Endothelial cell (in vitro differentiated cells): ENCODE data around the gene ACHE. TPM values are rescaled to one million over a fixed set of nuclear protein-coding genes. Genes with fewer than 3 reads are reported as not detected.
"Not testable (repeated sequence)": the region's sequence is repeated elsewhere in the genome, so short reads cannot be mapped to it uniquely, and the experiment has no call there.

Experiments used
- DNase-seq: peaks from one replicate; pipeline ENCODE4 v3.0.0; 2021; ENCODE audit warnings: low spot score
- H3K27ac Mint-ChIP-seq: one replicate; pipeline ENCODE4 v1.8.0; 2021; ENCODE audit warnings: mixed read lengths, inconsistent platforms; ENCODE audit not compliant: unreplicated experiment
- H3K27me3 Mint-ChIP-seq: one replicate; pipeline ENCODE4 v1.8.0; 2021; ENCODE audit warnings: mild to moderate bottlenecking, moderate library complexity, mixed read lengths, inconsistent platforms; ENCODE audit not compliant: unreplicated experiment
- H3K36me3 Mint-ChIP-seq: one replicate; pipeline ENCODE4 v1.8.0; 2021; ENCODE audit warnings: mild to moderate bottlenecking, low read depth, mixed read lengths, inconsistent platforms; ENCODE audit not compliant: unreplicated experiment
- H3K4me1 Mint-ChIP-seq: one replicate; pipeline ENCODE4 v1.8.0; 2021; ENCODE audit warnings: mild to moderate bottlenecking, mixed read lengths, inconsistent platforms; ENCODE audit not compliant: unreplicated experiment
- H3K4me3 Mint-ChIP-seq: one replicate; pipeline ENCODE4 v1.8.0; 2021; ENCODE audit warnings: mild to moderate bottlenecking, mixed read lengths, inconsistent platforms; ENCODE audit not compliant: unreplicated experiment
- H3K9me3 Mint-ChIP-seq: one replicate; pipeline ENCODE4 v1.8.0; 2021; ENCODE audit warnings: mixed read lengths, inconsistent platforms; ENCODE audit not compliant: unreplicated experiment
- total RNA-seq: library from RNA; stranded (reverse); fragmentation: NEBNext Ultra II Directional; extraction: Animal tissue kit (Norgen Biotek cat#: 25700); gene quantifications from one replicate; pipeline ENCODE4 v1.2.1, GENCODE V29; 2021; ENCODE audit not compliant: unreplicated experiment
- TF ChIP-seq, protein P1 (sequence below): fragments of 200-600 bp; sonication (generic); IDR thresholded peaks from one replicate; pipeline ENCODE4 v1.5.0; 2021; ENCODE audit warnings: antibody characterized with exemption; ENCODE audit not compliant: unreplicated experiment

Gene ACHE
- total RNA-seq, 1 donor from 2014 or later = 3.0 TPM

DNA sequence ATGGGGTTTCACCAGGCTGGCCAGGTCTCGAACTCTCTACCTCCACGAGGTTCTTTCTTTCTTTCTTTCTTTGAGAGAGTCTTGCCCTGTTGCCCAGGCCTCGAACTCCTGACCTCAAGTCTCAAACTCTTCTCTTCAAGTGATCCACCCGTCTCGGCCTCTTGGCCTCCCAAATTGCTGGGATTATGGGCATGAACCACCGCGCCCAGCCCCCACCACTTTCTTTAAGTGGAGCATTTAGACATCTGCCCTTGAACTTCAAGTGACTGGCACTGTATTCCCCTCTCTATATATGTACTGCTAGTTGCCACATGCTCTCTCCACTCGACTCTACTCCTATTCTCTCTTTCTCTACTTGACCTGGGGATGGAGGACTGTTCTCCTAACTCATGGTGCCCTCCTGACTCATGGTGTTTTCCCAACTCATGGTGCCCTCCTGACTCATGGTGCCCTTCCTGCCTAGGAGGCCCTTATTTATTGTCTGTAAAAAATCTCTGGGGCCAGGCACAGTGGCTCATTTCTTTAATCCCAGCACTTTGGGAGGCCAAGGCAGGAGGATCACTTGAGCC lies 19.3 kb upstream of the ACHE start:
- H3K9me3 Mint-ChIP-seq = peaks cover 4% of the 10 kb centered on the region
- DNase-seq = no peak
- no peaks in the 10 kb centered on the region for H3K36me3 Mint-ChIP-seq
- TF ChIP-seq, protein P1, sequence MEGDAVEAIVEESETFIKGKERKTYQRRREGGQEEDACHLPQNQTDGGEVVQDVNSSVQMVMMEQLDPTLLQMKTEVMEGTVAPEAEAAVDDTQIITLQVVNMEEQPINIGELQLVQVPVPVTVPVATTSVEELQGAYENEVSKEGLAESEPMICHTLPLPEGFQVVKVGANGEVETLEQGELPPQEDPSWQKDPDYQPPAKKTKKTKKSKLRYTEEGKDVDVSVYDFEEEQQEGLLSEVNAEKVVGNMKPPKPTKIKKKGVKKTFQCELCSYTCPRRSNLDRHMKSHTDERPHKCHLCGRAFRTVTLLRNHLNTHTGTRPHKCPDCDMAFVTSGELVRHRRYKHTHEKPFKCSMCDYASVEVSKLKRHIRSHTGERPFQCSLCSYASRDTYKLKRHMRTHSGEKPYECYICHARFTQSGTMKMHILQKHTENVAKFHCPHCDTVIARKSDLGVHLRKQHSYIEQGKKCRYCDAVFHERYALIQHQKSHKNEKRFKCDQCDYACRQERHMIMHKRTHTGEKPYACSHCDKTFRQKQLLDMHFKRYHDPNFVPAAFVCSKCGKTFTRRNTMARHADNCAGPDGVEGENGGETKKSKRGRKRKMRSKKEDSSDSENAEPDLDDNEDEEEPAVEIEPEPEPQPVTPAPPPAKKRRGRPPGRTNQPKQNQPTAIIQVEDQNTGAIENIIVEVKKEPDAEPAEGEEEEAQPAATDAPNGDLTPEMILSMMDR = no peak
- H3K4me3 Mint-ChIP-seq = no peak overlapping the region
- no peaks in the 10 kb centered on the region for H3K4me1 Mint-ChIP-seq
- peaks cover 2% of the 10 kb centered on the region for H3K27me3 Mint-ChIP-seq
- H3K27ac Mint-ChIP-seq = no peak overlapping the region

DNA sequence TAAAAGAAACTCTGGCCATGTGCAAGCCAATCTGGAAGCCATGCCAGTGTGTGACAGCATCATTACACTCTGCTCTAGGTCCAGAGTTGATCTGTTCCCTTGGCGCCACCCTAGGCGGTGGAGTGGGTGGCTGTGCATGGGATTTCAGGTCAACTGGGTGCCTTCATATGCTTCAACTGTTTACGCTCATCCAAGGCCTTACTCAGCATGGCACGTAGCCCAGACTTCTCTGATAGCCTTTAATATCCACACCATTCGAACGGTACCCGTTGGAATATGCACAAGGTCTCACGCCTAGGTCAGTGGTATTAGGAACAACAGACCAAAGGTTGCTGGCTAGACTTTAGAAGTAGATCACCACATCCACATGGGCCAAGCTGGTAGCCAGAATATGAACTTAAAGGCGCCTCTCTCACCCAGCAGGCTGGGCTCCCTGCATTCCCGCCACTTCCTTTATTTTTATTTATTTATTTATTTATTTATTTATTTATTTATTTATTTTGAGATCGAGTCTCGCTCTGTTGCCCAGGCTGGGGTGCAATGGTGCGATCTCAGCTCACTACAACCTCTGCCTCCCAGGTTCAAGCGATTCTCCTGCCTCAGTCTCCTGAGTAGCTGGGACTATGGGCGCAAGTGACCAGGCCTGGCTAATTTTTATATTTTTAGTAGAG lies 18.7 kb upstream of the ACHE start:
- Mint-ChIP-seq H3K27me3 (peaks cover 2% of the 10 kb centered on the region), H3K27ac (no peak overlapping the region), H3K36me3 (no peaks in the 10 kb centered on the region), H3K4me1 (no peaks in the 10 kb centered on the region), H3K4me3 (no peak overlapping the region), H3K9me3 (no peaks in the 10 kb centered on the region)
- TF ChIP-seq, protein P1 = no peak
- DNase-seq = no peak

DNA sequence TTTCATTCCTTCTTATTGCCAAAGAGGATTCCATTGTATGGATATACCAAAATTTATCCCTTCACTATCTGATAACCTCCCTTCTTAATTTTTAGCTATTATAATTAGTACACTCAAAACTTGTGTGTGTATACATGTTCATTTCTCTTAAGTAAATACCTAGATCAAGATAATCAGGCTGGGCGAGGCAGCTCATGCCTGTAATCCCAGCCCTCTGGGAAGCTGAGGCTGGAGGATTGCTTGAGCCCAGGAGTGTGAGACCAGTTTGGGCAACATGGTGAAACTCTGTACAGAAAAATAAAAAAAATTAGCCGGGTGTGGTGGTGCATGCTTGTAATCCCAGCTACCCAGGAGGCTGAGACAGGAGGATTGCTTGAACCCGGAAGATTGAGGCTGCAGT lies 15.8 kb upstream of the ACHE start:
- TF ChIP-seq, protein P1 = no peak
- Mint-ChIP-seq H3K9me3 (no peaks in the 10 kb centered on the region), H3K4me1 (no peaks in the 10 kb centered on the region), H3K27ac (no peak overlapping the region), H3K27me3 (peaks cover 1% of the 10 kb centered on the region), H3K4me3 (no peak overlapping the region), H3K36me3 (no peaks in the 10 kb centered on the region)
- DNase-seq = no peak

DNA sequence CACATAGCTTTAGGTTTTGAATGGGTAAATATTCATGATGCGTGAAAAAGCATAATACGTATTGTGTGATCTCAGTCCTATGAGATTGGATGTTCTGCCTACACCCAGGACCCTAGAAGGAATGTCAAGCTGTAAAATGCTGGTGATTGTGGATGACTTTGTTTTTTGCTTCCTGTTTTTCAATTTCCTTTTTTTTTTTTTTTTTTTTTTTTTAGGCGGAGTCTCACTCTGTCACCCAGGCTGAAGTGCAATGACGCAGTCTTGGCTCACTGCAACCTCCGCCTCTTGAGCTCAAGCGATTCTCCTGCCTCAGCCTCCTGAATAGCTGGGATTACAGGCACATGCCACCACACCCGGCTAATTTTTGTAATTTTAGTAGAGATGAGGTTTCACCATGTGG lies 14.8 kb upstream of the ACHE start:
- H3K9me3 Mint-ChIP-seq, H3K27ac Mint-ChIP-seq, H3K4me1 Mint-ChIP-seq, H3K27me3 Mint-ChIP-seq, DNase-seq, H3K36me3 Mint-ChIP-seq, H3K4me3 Mint-ChIP-seq: not testable (repeated sequence)

DNA sequence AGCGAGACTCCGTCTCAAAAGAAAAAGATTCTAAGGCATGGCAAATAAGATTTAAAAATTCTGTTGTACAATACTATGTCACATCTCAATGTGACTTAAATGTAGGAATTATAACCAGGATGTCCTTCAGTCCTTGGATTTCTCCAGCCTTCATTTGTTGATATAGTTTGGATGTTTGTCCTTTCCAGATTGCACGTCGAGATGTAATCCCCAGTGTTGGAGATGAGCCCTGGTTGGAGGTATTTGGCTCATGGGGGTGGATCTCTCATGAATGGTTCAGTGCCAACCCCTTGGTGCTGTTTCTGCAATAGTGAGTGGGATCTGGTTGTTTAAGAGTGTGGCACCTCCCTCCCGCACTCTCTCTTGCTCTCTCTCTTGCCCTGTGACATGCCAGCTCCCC lies 12.8 kb upstream of the ACHE start:
- DNase-seq = no peak
- no peak overlapping the region for H3K4me3 Mint-ChIP-seq
- peaks cover 1% of the 10 kb centered on the region for H3K27me3 Mint-ChIP-seq
- no peaks in the 10 kb centered on the region for H3K9me3 Mint-ChIP-seq
- TF ChIP-seq, protein P1 = no peak
- H3K36me3 Mint-ChIP-seq = no peaks in the 10 kb centered on the region
- H3K4me1 Mint-ChIP-seq = no peaks in the 10 kb centered on the region
- no peak overlapping the region for H3K27ac Mint-ChIP-seq
